ENCODE results near the gene CCDC85C. TPM values are rescaled to one million over a fixed set of nuclear protein-coding genes. Genes with fewer than 3 reads are reported as not detected.
A peak's percentile ranks its signal among the peaks of the same experiment; 100 is the strongest.

Gene CCDC85C
- total and polyA plus RNA-seq, 2 of the 8 experiments (the other 6 are each of a cell fraction or from before 2014, with no cell fraction given), result 16.8 to 35.8 TPM

GRCh38 chr14:99454246-99454645 lies 149.8 kb downstream of the CCDC85C start:
- ChIA-PET POLR2A (ENCODE audit: partially characterized antibody) (no interaction called here), CTCF (ENCODE audit: partially characterized antibody) (interaction anchor here (0.5 to 1.7 kb wide), 4 partner anchors 8 to 1071 kb away, joined by 3 to 4 read pairs (median 4); no protein-coding TSS in a partner anchor)
- no peak for DNase-seq (ENCODE audit: low read depth in 1 of 2, low spot score in 2 of 2)
- Histone ChIP-seq H2AFZ (ENCODE audit: low read length) (no peak overlapping the region), H3K79me1 (ENCODE audit: low read depth, low read length) (no peaks in the 10 kb centered on the region), H3K27me3 (replicated peaks in 1 of 4; ENCODE audit: control insufficient read depth in 3 of 4, extremely low read depth in 1 of 4, insufficient read depth in 3 of 4, low read length in 3 of 4) (no peaks in the 10 kb centered on the region), H2BK5ac (ENCODE audit: low read depth, low read length) (peak overlapping the region; percentile 35; the same call in 1 of the 2 replicates), H3K36me3 (ENCODE audit: control insufficient read depth in 2 of 4, insufficient read depth in 4 of 4, low read length in 3 of 4) (peaks cover 4 to 11% (median 10%) of the 10 kb centered on the region in 4 experiments; a peak in 5 of 8 replicates), H3K79me2 (ENCODE audit: control insufficient read depth in 1 of 2, insufficient read depth in 2 of 2, low read length in 2 of 2) (no peaks in the 10 kb centered on the region; a peak in 1 of 4 replicates), H4K5ac (ENCODE audit: insufficient read length, low read depth, low read length) (no peak overlapping the region), H3K4ac (replicated peaks; ENCODE audit: insufficient read length, low read depth, low read length) (no peak overlapping the region), H3K23ac (ENCODE audit: insufficient read length) (no peak overlapping the region), H2BK15ac (ENCODE audit: low read length) (no peak overlapping the region), H4K8ac (ENCODE audit: extremely low read depth, insufficient read depth, low read length) (no peak overlapping the region), H3K18ac (ENCODE audit: extremely low read depth, low read length) (no peak overlapping the region), H3K9me3 (ENCODE audit: insufficient read depth in 2 of 2, low read depth in 1 of 2, low read length in 1 of 2) (no peaks in the 10 kb centered on the region), H2BK120ac (replicated peaks; ENCODE audit: low read depth, low read length) (no peak overlapping the region), H3K4me3 (ENCODE audit: extremely low read depth in 1 of 4, insufficient read depth in 2 of 4, low read depth in 3 of 4, low read length in 4 of 4) (no peak overlapping the region), H2AK5ac (ENCODE audit: low read depth, low read length) (no peak overlapping the region), H3K27ac (ENCODE audit: low read depth, low read length) (no peak overlapping the region), H3K14ac (ENCODE audit: insufficient read length) (no peak overlapping the region), H4K91ac (replicated peaks; ENCODE audit: insufficient read length, low read length) (no peak overlapping the region), H2BK20ac (ENCODE audit: low read length) (no peak overlapping the region), H3K56ac (replicated peaks; ENCODE audit: insufficient read length, low read depth, low read length) (no peak overlapping the region), H4K20me1 (replicated peaks in 1 of 2; ENCODE audit: control insufficient read depth in 1 of 2, insufficient read depth in 2 of 2, low read length in 2 of 2) (no peaks in the 10 kb centered on the region), H3K4me1 (replicated peaks in 1 of 4; ENCODE audit: control insufficient read depth in 3 of 4, insufficient read depth in 4 of 4, low read length in 3 of 4) (no peaks in the 10 kb centered on the region), H3K4me2 (ENCODE audit: insufficient read depth in 1 of 2, low read depth in 2 of 2, low read length in 2 of 2) (no peak overlapping the region), H3K23me2 (ENCODE audit: low read depth, low read length) (no peaks in the 10 kb centered on the region), H3K9ac (replicated peaks in 1 of 4; ENCODE audit: extremely low read depth in 1 of 4, low read depth in 3 of 4, low read length in 3 of 4) (no peak overlapping the region), H2BK12ac (ENCODE audit: low read depth, low read length) (no peak overlapping the region)
- no peak for FAIRE-seq
- 66% methylated on average over 3 of the region's 3 CpGs; no CpG with 5 or more reads in 1 of the 2 experiments for WGBS, 2 experiments (ENCODE audit: extremely low coverage in 1 of 2, insufficient coverage in 1 of 2, insufficient read length in 1 of 2, insufficient replicate concordance in 2 of 2, low coverage in 1 of 2, low lambda C conversion rate in 2 of 2, missing lambda C conversion rate in 1 of 2)
- TF ChIP-seq HDAC6 (IDR thresholded peaks at IDR 0.05; ENCODE audit: low read depth, low read length) (no peak), RXRA (IDR thresholded peaks at IDR 0.05; ENCODE audit: insufficient read depth, low read depth, low read length) (no peak), KDM5A (IDR thresholded peaks at IDR 0.05; ENCODE audit: low read length) (no peak), SUZ12 (IDR thresholded peaks at IDR 0.05; ENCODE audit: low read length) (no peak), TAF7 (optimal IDR thresholded peaks at IDR 0.05; ENCODE audit: borderline replicate concordance, low read depth, low read length) (no peak), PHF8 (conservative IDR thresholded peaks at IDR 0.05; ENCODE audit: low read depth, low read length) (no peak), CREB1 (IDR thresholded peaks at IDR 0.05) (no peak), BCL11A (IDR thresholded peaks at IDR 0.05; ENCODE audit: low read depth in 2 of 2, low read length in 2 of 2) (no peak), SIN3A (conservative IDR thresholded peaks at IDR 0.05 in 1 of 2, IDR thresholded peaks at IDR 0.05 in 1 of 2; ENCODE audit: low read depth in 1 of 2, low read length in 2 of 2) (no peak), BACH1 (IDR thresholded peaks at IDR 0.05; ENCODE audit: low read length) (no peak), RAD21 (IDR thresholded peaks at IDR 0.05 in 1 of 2, conservative IDR thresholded peaks at IDR 0.05 in 1 of 2; ENCODE audit: low read depth in 2 of 2, low read length in 2 of 2) (no peak), USF2 (IDR thresholded peaks at IDR 0.05; ENCODE audit: low read length) (no peak), TBP (IDR thresholded peaks at IDR 0.05; ENCODE audit: low read depth, low read length) (no peak)

Measured in H1 (cell line).